ENCODE results near the gene GSK3B. TPM values are rescaled to one million over a fixed set of nuclear protein-coding genes. Genes with fewer than 3 reads are reported as not detected.

The GSK3B gene
- total and polyA plus RNA-seq, 2 experiments from 2014 or later = 29.0 to 45.3 TPM

- no peaks in the 10 kb centered on the region for H3K36me3 Mint-ChIP-seq (ENCODE audit: low read depth)
- no peak overlapping the region for H3K4me2 ChIP-seq
- H3K4me1 Mint-ChIP-seq = no peaks in the 10 kb centered on the region
- TF ChIP-seq CREB1 (CRISPR knock-in tag; IDR thresholded peaks at IDR 0.05; ENCODE audit: low read depth) (no peak), STAT1 (IDR thresholded peaks at IDR 0.05; ENCODE audit: unreplicated experiment) (no peak), EZH2 (IDR thresholded peaks at IDR 0.05; ENCODE audit: low read depth, unreplicated experiment) (no peak), ZNF114 (CRISPR knock-in tag; IDR thresholded peaks at IDR 0.05) (no peak), ZNF462 (CRISPR knock-in tag; IDR thresholded peaks at IDR 0.05) (no peak), ZNF331 (CRISPR knock-in tag; IDR thresholded peaks at IDR 0.05; ENCODE audit: low read depth) (no peak), POLR2AphosphoS5 (IDR thresholded peaks at IDR 0.05; ENCODE audit: low read depth) (no peak), NANOG (IDR thresholded peaks at IDR 0.05; ENCODE audit: borderline replicate concordance) (no peak)
- TF ChIP-seq, protein P1, sequence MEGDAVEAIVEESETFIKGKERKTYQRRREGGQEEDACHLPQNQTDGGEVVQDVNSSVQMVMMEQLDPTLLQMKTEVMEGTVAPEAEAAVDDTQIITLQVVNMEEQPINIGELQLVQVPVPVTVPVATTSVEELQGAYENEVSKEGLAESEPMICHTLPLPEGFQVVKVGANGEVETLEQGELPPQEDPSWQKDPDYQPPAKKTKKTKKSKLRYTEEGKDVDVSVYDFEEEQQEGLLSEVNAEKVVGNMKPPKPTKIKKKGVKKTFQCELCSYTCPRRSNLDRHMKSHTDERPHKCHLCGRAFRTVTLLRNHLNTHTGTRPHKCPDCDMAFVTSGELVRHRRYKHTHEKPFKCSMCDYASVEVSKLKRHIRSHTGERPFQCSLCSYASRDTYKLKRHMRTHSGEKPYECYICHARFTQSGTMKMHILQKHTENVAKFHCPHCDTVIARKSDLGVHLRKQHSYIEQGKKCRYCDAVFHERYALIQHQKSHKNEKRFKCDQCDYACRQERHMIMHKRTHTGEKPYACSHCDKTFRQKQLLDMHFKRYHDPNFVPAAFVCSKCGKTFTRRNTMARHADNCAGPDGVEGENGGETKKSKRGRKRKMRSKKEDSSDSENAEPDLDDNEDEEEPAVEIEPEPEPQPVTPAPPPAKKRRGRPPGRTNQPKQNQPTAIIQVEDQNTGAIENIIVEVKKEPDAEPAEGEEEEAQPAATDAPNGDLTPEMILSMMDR (conservative IDR thresholded peaks at IDR 0.05; ENCODE audit: low read depth in 2 of 2) = no peak
- H3K9me2 ChIP-seq (ENCODE audit: insufficient read depth) = no peaks in the 10 kb centered on the region
- no peaks in the 10 kb centered on the region for H3K27me3 ChIP-seq (ENCODE audit: insufficient read depth)
- no peaks in the 10 kb centered on the region for H3K79me2 ChIP-seq (replicated peaks; ENCODE audit: insufficient read depth)
- peaks cover 7% of the 10 kb centered on the region for H3K27me3 Mint-ChIP-seq (ENCODE audit: insufficient read depth, low read depth, poor library complexity)
- no peak overlapping the region for H3K27ac Mint-ChIP-seq
- H4K20me1 ChIP-seq (replicated peaks; ENCODE audit: insufficient read depth) = no peaks in the 10 kb centered on the region
- no peak overlapping the region for H3K27ac ChIP-seq (ENCODE audit: low read depth)
- no peak overlapping the region for H3K4me3 Mint-ChIP-seq
- H2AFZ ChIP-seq = no peak overlapping the region
- H3K9me3 Mint-ChIP-seq = no peaks in the 10 kb centered on the region
- H3K36me3 ChIP-seq (ENCODE audit: insufficient read depth) = no peaks in the 10 kb centered on the region
- H3K4me1 ChIP-seq (ENCODE audit: insufficient read depth) = peaks cover 3% of the 10 kb centered on the region; the same call in 1 of the 2 replicates
- ATAC-seq (no peak), DNase-seq (ENCODE audit: low spot score) (no peak)
- H3F3A ChIP-seq (replicated peaks; ENCODE audit: low read depth) = no peaks in the 10 kb centered on the region
- H3K4me3 ChIP-seq = no peak overlapping the region
Observed at GRCh38 chr3:119815716-119816115, 278.5 kb downstream of the GSK3B start.

All from GM23338 (cell line).